NCI-H2029 treated with DMSO at 0.1 percent for 48 hours (cell line): ENCODE results near the gene SPATS1.
"Not testable (repeated sequence)": the region's sequence is repeated elsewhere in the genome, so short reads cannot be mapped to it uniquely, and the experiment has no call there.

Experiments
- DNase-seq: peaks from one replicate; lab custom pipeline; 2025; lab: John Stamatoyannopoulos, UW

SPATS1 gene

GRCh38 chr6:44342052-44342451 lies 398 bp upstream of the SPATS1 start:
- no peak for DNase-seq

DNA sequence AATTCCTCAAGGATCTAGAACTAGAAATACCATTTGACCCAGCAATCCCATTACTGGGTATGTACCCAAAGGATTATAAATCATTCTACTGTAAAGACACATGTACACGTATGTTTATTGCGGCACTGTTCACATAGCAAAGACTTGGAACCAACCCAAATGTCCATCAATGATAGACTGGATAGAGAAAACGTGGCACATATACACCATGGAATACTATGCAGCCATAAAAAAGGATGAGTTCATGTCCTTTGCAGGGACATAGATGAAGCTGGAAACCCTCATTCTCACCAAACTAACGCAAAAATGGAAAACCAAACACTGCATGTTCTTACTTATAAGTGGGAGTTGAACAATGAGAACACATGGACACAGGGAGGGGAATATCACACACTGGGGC lies 4.4 kb downstream of the SPATS1 start:
- DNase-seq = not testable (repeated sequence)

DNA sequence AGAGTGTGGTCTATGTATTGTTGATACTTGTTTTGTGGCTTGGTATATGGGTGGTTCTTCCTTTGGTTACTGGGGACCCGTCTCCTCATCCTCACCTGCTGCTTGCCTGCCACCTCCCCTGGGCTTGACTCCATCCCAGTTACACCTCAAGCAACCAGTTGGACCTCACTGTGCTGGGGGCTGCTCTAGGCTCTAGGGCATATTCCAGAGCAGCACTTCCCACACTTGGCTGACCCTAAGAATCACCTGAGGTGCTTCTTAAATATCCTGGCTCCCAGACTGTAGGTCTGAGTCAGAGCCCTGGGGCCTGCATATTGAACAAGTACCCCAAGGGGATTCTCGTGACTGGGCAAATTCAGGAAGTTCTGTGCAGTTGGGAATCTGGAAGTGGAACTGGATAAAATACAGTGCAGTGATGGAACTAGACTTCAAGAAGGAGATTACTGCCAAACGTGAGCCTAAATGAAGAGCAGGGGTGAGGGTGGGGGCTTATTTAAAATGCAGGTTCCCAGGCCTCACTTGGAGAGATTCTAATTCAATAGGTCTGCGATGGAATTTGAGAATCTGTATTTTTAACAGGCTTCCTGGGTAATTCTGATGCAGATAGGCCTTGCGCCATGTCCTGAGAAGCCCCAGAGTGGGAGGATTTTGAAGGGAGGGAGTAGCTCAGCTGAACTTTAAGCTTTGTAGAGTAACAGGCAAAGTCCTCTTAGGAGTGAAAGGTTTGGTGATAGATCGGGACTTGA lies 7.6 kb downstream of the SPATS1 start:
- DNase-seq = no peak

- DNase-seq = not testable (repeated sequence)
These were observed 8.2 kb downstream of the SPATS1 start for GRCh38 chr6:44350650-44350994.

DNA sequence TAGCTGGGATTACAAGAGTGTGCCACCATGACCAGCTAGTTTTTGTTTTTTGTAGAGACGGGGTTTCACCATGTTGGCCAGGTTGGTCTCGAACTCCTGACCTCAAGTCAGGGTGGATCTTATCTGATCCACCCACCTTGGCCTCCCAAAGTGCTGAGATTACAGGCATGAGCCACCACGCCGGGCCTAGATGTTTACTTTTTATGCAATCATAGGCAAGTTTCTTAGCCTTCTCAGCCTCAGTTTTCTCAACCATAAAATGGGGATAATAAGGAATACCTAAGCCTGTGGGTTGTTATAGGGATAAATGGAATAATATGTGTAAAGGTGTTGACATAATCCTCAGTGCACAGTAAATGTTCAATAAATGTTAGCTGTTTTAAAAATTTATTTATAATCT lies 9.8 kb downstream of the SPATS1 start:
- no peak for DNase-seq

- no peak for DNase-seq
These were observed 10.9 kb downstream of the SPATS1 start for GRCh38 chr6:44353336-44353735.

GRCh38 chr6:44355640-44356039 lies 13.2 kb downstream of the SPATS1 start:
- DNase-seq = no peak

DNA sequence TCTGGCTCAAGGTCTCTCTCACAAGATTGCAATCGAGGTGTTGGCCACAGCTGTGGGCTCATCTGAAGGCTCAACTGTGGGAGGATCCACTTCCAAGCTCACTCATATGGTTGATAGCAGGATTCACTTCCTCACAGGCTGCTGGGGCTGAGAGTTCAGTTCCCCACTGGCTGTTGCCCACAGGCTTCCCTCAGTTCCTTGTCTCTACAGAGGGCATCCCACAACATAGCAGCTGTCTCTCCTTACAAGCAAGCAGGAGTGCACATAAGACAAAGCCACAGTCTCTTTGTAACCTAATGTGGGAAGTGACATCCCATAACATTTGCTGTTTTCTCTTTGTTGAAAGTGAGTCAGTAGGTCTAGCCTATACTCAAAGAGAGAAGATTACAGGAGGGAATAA lies 14.0 kb downstream of the SPATS1 start:
- no peak for DNase-seq

DNA sequence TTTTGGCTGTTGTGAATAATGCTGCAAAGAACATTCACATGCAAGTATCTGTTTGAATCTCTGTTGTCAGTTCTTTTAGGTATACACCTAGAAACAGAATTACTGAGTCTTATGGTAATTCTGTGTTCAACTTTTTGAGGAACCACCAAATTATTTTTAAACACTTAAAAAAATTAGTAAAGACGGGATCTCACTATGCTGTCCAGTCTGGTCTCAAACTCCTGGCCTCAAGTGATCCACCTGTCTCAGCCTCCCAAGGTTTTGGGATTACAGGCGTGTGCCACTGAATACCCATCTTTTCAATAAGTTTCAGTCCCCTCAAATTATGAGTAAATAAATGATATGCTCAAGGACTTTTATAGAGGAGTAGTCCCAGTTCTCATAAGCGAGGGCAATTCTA lies 17.5 kb downstream of the SPATS1 start:
- no peak for DNase-seq

DNA sequence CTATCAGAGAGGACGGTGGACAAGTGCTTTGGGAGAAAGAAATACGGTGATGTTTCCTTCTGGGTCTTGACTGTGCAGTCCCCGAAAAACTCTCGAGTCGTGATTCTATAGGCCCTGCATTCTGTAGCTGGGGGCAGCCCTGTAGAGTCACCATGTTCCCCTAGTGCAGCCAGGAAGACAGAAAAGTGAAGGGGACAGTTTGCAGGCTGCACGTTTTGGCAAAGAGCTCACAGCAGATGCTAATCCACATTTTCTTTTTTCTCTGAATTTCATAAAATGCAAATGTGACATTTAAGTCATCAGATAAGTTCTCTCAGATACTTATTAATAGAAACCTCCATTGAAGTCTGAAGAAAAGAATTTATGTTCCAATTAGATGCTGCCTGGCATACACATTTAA lies 19.5 kb downstream of the SPATS1 start:
- no peak for DNase-seq

- no peak for DNase-seq
These were observed 21.0 kb downstream of the SPATS1 start for GRCh38 chr6:44363377-44363926.

GRCh38 chr6:44366781-44367180 lies 24.3 kb downstream of the SPATS1 start:
- DNase-seq = no peak

DNA sequence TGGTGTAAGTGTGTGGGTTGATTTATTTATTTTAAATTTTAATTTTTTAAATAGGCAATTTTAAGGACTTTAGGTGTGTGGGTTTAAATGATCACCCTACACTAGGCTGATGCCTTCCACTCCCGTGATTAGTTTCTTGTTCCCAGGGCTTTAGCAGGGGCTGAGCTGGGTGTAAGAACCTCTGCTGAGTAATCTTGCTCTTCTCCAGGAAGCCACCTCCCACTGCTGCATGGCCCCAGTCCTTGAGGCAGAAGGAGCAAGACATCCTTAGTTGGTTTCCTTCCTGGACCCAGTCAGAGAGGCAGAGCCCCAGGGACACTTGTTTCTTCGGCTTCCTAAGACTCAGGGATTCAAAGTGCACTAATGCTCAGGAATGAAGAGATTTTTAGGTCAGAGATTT lies 25.2 kb downstream of the SPATS1 start:
- DNase-seq = no peak

- no peak for DNase-seq
These were observed 30.6 kb downstream of the SPATS1 start for GRCh38 chr6:44373051-44373450.

DNA sequence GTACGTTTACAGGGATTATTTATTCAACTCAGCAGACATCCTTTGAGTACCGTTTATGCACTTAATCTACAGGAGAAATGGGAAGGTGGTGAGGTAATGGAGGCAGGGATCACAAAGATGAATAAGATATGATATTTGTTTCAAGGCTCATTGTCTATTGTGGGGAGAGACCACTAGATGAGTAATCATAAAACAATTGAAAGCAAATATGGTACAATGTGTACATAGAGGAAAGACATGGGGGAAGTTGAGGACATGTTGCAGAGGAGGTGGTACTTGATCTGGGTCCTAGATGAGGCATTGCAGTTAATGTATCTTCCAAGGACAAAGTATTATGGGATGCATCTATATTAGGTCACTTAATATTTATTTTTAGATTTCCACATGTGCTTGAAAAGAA lies 31.3 kb downstream of the SPATS1 start:
- no peak for DNase-seq

DNA sequence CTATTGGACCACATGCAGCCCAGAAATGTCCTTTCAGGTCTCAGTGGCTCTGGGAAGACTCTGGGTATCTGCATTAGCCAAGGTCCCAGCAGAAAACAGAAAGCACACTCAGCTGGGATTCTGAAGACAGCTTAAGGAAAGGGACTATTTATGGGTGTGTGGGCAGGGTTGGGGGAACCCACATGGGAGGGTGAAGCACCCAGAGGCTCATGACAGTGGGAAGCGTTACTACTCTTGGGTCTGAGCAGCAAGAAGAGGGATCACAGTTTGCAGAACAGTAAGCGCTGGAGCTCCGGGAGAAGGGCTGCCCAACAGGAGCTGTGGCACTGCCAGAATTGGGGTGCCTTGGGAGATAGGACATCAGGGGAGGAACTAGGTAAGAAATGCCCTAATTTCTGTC lies 32.6 kb downstream of the SPATS1 start:
- no peak for DNase-seq

DNA sequence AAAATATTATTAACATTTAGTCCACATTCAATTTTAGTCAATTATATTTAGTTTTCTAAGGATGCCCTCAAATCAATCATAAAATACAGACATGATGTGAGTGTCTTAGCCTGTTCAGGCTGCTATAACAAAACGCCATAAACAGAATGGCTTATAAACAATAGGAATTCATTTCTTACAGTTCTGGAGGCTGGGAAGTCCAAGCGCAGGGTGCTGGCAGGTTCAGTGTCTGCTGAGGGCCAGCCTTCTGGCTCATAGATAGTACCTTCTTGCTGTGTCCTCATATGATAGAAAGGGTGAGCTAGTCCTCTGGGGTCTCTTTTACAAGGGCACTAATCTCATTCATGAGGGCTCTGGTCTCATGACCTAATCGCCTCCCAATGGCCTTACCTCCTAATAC lies 35.0 kb downstream of the SPATS1 start:
- no peak for DNase-seq

DNA sequence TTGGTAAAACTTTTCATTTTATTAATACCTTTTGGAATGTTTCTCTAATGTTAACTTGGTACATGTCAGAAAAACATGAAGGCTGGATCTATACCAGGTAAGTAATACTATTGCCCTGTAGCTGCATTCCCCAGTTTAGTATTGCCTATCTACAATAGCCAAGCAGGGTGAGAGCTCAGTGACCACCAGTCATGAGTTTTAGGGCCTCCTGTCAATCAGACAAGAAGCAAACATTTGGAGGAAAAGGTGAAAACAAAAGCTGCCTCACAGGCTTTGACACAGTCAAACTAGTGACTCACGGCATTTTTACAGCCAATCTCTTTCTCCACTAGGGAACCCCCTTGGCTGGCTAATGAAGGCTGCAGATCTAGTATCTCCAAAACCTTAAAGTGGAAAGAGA lies 35.5 kb downstream of the SPATS1 start:
- DNase-seq = no peak

DNA sequence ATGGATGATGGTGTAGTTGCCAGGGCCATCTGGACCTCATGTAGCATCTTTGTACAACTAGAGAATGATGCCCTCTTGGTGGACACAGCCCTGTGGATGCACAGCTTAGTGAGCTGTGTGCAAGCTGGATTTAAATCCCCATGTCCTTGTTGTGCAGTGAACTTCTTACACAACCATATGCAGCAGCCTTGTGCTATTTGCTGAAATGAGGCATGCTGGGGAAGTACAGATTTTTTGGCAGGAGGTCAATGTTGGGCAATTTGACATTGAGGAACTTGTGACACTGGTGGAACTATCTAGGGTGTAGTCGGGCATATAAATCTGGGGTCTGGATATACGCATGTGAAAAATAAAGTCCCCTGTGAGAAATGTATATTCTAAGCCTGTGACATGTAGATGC lies 39.3 kb downstream of the SPATS1 start:
- no peak for DNase-seq

- peak; percentile 56 for DNase-seq
These were observed 44.0 kb downstream of the SPATS1 start for GRCh38 chr6:44386364-44386928.

DNA sequence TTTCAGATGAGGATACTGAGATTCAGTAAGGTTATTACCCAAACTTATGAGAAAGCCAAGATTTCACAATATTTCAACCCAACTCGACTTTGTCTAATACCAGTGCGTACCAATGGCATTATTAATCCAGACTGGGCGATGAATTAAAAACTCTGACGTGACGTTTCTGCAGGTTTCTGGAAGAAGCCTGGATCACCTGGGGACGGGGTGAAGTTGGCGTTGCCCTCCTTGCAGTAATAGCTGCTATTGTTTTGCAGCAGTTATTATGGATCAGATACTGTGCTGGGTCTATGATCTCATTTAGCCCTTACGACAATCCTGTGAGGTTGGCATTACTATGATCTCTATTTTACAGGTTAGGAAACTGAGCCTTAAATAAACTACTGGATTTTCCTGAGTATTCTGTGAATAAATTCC lies 44.5 kb downstream of the SPATS1 start:
- no peak for DNase-seq

DNA sequence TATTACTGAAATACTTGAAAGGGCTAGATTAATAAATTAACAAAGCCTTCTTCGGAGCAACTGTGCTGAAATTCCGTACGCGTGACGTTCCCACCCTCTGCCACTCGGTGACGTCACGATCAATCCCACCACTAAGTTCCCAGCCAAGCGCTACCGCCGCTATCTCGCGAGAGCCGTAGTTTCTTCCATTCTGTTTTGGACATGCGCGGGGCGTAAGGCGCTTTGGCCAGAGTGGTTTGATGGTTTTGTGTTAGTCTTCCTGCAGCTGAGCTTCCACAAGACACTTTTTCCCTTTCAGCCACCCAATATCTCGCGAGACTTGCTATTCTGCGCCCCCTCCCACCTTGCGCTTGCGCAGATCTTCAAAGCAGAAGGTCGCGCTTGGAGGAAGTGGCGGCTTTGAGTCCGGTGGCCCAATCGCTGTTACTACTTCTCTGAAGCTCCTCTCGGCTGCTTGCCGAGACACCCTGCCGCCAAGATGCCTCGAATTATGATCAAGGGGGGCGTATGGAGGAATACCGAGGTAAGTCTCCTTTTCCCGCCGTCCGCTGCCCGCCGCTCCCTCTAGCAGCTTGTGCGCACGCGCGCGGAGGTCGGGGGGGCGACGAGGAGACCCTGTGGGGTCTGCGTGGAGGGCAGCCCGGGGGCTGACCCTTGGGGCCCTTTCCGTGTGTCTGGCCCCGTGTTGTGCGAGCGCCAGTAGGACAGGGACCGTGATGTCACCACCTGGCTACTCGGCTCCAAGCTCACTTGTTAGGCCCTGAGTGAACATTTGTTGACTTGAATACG lies 45.1 kb downstream of the SPATS1 start, which contains the start of gene CDC5L:
Gene CDC5L, plus strand, starts transcription at position 361 of the 789 bp plus-strand sequence. Its CDS starts 118 bp downstream, at position 479.
- DNase-seq = peak; percentile 99

GRCh38 chr6:44388135-44388487 lies 45.7 kb downstream of the SPATS1 start:
- no peak for DNase-seq
